ENCODE results near the gene RFFL.
"Not testable (repeated sequence)": the region's sequence is repeated elsewhere in the genome, so short reads cannot be mapped to it uniquely, and the experiment has no call there.

Gene RFFL

GRCh38 chr17:35000965-35001364 is 62.5 kb downstream of the RFFL start:
- not testable (repeated sequence) for DNase-seq

GRCh38 chr17:34999456-34999855 is 64.1 kb downstream of the RFFL start:
- DNase-seq: no peak

GRCh38 chr17:34998205-34998604 is 65.3 kb downstream of the RFFL start:
- peak; percentile 78 to 84 for DNase-seq

- no peak for DNase-seq
These were observed 66.1 kb downstream of the RFFL start for GRCh38 chr17:34997355-34997862.

GRCh38 chr17:34996422-34997285 is 66.9 kb downstream of the RFFL start:
- no peak for DNase-seq

GRCh38 chr17:34993031-34993430 is 70.5 kb downstream of the RFFL start:
- no peak for DNase-seq

GRCh38 chr17:34991606-34992005 is 71.9 kb downstream of the RFFL start:
- DNase-seq: no peak

- no peak for DNase-seq
These were observed 72.6 kb downstream of the RFFL start for GRCh38 chr17:34990921-34991365.

- DNase-seq: no peak
These were observed 74.0 kb downstream of the RFFL start for GRCh38 chr17:34989473-34989872.

GRCh38 chr17:34988644-34989043 is 74.9 kb downstream of the RFFL start:
- DNase-seq: no peak

GRCh38 chr17:34987232-34987631 is 76.3 kb downstream of the RFFL start:
- DNase-seq: no peak

- DNase-seq: no peak
These were observed 81.8 kb downstream of the RFFL start for GRCh38 chr17:34981538-34982241.

GRCh38 chr17:34980681-34981537 is 82.6 kb downstream of the RFFL start:
- peak; percentile 81 to 86 for DNase-seq

- peak; percentile 94 to 95 for DNase-seq
These were observed 83.2 kb downstream of the RFFL start, which contains the start of gene LIG3 for GRCh38 chr17:34980353-34980680. Gene LIG3, plus strand, starts transcription at chr17:34980512. Its CDS starts 2,494 bp downstream, at chr17:34983006.

- DNase-seq: no peak
These were observed 83.7 kb downstream of the RFFL start for GRCh38 chr17:34979650-34980352.

- DNase-seq: no peak
These were observed 84.4 kb downstream of the RFFL start for GRCh38 chr17:34979153-34979552.

GRCh38 chr17:34974794-34975785 is 88.4 kb downstream of the RFFL start:
- DNase-seq: no peak

GRCh38 chr17:34974179-34974578 is 89.3 kb downstream of the RFFL start:
- DNase-seq: no peak

GRCh38 chr17:34961093-34961911 is 102.2 kb downstream of the RFFL start, which contains the start of the genes CCT6B and ZNF830:
Gene CCT6B, minus strand, starts transcription at chr17:34961460. Its CDS starts 67 bp downstream, at chr17:34961393.
Gene ZNF830, plus strand, starts transcription at chr17:34961540. Its CDS starts 27 bp downstream, at chr17:34961567.
- peak; percentile 87 for DNase-seq

GRCh38 chr17:34958438-34958837 is 105.1 kb downstream of the RFFL start:
- no peak for DNase-seq

Measured in activated CD4-positive, alpha-beta T cell treated with anti-CD3 and anti-CD28 coated beads for 4 hours (primary cell).